Astrocyte (in vitro differentiated cells and primary cell): ENCODE data around the gene ALG2. TPM values are rescaled to one million over a fixed set of nuclear protein-coding genes. Genes with fewer than 3 reads are reported as not detected.

ENCODE experiments used
- DNase-seq: peaks from one replicate; pipeline ENCODE4 v3.0.0-alpha.2; 2010; ENCODE audit warnings: low read depth
- FAIRE-seq: peaks from 2 replicates; lab custom pipeline; 2011; peaks lifted over from hg19 to GRCh38; lab: Jason Lieb, UNC
- H2AFZ ChIP-seq: 2 replicates; pipeline ENCODE4 v1.6.0; 2012; ENCODE audit warnings: low read depth, low read length, inconsistent platforms
- H3K27ac ChIP-seq: 2 replicates; pipeline ENCODE4 v1.5.1; 2011; ENCODE audit warnings: low read depth, low read length, inconsistent platforms
- H3K27me3 ChIP-seq: 2 replicates; pipeline ENCODE4 v1.6.0; 2011; ENCODE audit warnings: low read length, inconsistent platforms; ENCODE audit not compliant: insufficient read depth
- H3K36me3 ChIP-seq: 2 replicates; pipeline ENCODE4 v1.5.1; 2011; ENCODE audit warnings: low read length, inconsistent platforms; ENCODE audit not compliant: insufficient read depth
- H3K4me1 ChIP-seq: 2 replicates; pipeline ENCODE4 v1.5.1; 2011; ENCODE audit warnings: low read length, inconsistent platforms; ENCODE audit not compliant: insufficient read depth
- H3K4me2 ChIP-seq: 2 replicates; pipeline ENCODE4 v1.6.0; 2012; ENCODE audit warnings: low read length, inconsistent platforms
- H3K4me3 ChIP-seq: 2 replicates; pipeline ENCODE4 v1.5.1; 2011; ENCODE audit warnings: low read depth, mild to moderate bottlenecking, low read length, inconsistent platforms; ENCODE audit not compliant: insufficient read depth
- H3K79me2 ChIP-seq: 2 replicates; pipeline ENCODE4 v1.6.0; 2012; ENCODE audit warnings: mild to moderate bottlenecking, low read length, inconsistent platforms; ENCODE audit not compliant: insufficient read depth
- H3K9ac ChIP-seq: 2 replicates; pipeline ENCODE4 v1.6.0; 2012; ENCODE audit warnings: mild to moderate bottlenecking, low read length, inconsistent platforms
- H3K9me3 ChIP-seq: 2 replicates; pipeline ENCODE4 v1.5.1; 2012; ENCODE audit warnings: low read depth, mild to moderate bottlenecking, low read length, inconsistent platforms; ENCODE audit not compliant: insufficient read depth
- H4K20me1 ChIP-seq: 2 replicates; pipeline ENCODE4 v1.6.0; 2012; ENCODE audit warnings: low read length, inconsistent platforms; ENCODE audit not compliant: insufficient read depth
- H3K27ac Mint-ChIP-seq: one replicate; pipeline ENCODE4 v1.8.0; 2021; ENCODE audit warnings: mild to moderate bottlenecking, mixed read lengths; ENCODE audit not compliant: unreplicated experiment
- H3K27me3 Mint-ChIP-seq: one replicate; pipeline ENCODE4 v1.8.0; 2021; ENCODE audit warnings: low read depth, mixed read lengths; ENCODE audit not compliant: unreplicated experiment
- H3K36me3 Mint-ChIP-seq: one replicate; pipeline ENCODE4 v1.8.0; 2021; ENCODE audit warnings: low read depth, mixed read lengths; ENCODE audit not compliant: unreplicated experiment
- H3K4me1 Mint-ChIP-seq: one replicate; pipeline ENCODE4 v1.8.0; 2021; ENCODE audit warnings: low read depth, mixed read lengths; ENCODE audit not compliant: unreplicated experiment
- H3K4me3 Mint-ChIP-seq: one replicate; pipeline ENCODE4 v1.8.0; 2021; ENCODE audit warnings: mild to moderate bottlenecking, moderate library complexity, mixed read lengths; ENCODE audit not compliant: unreplicated experiment
- H3K9me3 Mint-ChIP-seq: one replicate; pipeline ENCODE4 v1.8.0; 2021; ENCODE audit warnings: mild to moderate bottlenecking, mixed read lengths; ENCODE audit not compliant: unreplicated experiment
- CTCF ChIP-seq: IDR thresholded peaks from 2 replicates; pipeline ENCODE4 v1.5.1; 2011; ENCODE audit warnings: low read depth, mild to moderate bottlenecking, inconsistent platforms, low read length, moderate library complexity; ENCODE audit not compliant: insufficient read depth
- EZH2 ChIP-seq: IDR thresholded peaks from 2 replicates; pipeline ENCODE4 v1.6.1; 2012; ENCODE audit warnings: mild to moderate bottlenecking, low read length, inconsistent platforms; ENCODE audit not compliant: insufficient read depth
- total RNA-seq: library from RNA; stranded (reverse); gene quantifications from 2 replicates; pipeline ENCODE4 v1.2.1, GENCODE V29; 2021

Gene ALG2
- total RNA-seq, 1 donor from 2014 or later, result 33.3 TPM

GRCh38 chr9:99189887-99190596, 31.7 kb downstream of the ALG2 start:
- Mint-ChIP-seq H3K27me3 (peaks cover 11% of the 10 kb centered on the region), H3K9me3 (peaks cover 1% of the 10 kb centered on the region), H3K27ac (no peak overlapping the region), H3K36me3 (no peaks in the 10 kb centered on the region), H3K4me1 (no peaks in the 10 kb centered on the region), H3K4me3 (no peak overlapping the region)
- H3K27me3 ChIP-seq, result no peaks in the 10 kb centered on the region
- no peak overlapping the region for H3K4me2 ChIP-seq
- H2AFZ ChIP-seq, result no peak overlapping the region
- peaks cover 2% of the 10 kb centered on the region for H3K4me1 ChIP-seq
- H3K27ac ChIP-seq, result no peak overlapping the region
- no peak overlapping the region for H3K9ac ChIP-seq
- TF ChIP-seq EZH2 (no peak), CTCF (no peak)
- DNase-seq (no peak), FAIRE-seq (no peak)
- no peaks in the 10 kb centered on the region for H3K9me3 ChIP-seq
- H3K79me2 ChIP-seq, result no peaks in the 10 kb centered on the region
- no peak overlapping the region for H3K4me3 ChIP-seq
- H3K36me3 ChIP-seq, result no peaks in the 10 kb centered on the region
- H4K20me1 ChIP-seq, result no peaks in the 10 kb centered on the region

GRCh38 chr9:99189186-99189585, 32.6 kb downstream of the ALG2 start:
- Histone ChIP-seq H3K4me1 (peaks cover 7% of the 10 kb centered on the region), H3K4me3 (no peak overlapping the region), H3K9me3 (no peaks in the 10 kb centered on the region), H3K27me3 (no peaks in the 10 kb centered on the region), H2AFZ (no peak overlapping the region), H3K4me2 (no peak overlapping the region), H3K79me2 (no peaks in the 10 kb centered on the region), H3K36me3 (no peaks in the 10 kb centered on the region), H3K27ac (no peak overlapping the region), H4K20me1 (no peaks in the 10 kb centered on the region), H3K9ac (no peak overlapping the region)
- TF ChIP-seq CTCF, result no peak
- Mint-ChIP-seq H3K4me1 (no peaks in the 10 kb centered on the region), H3K27ac (no peak overlapping the region), H3K4me3 (no peak overlapping the region), H3K27me3 (peaks cover 11% of the 10 kb centered on the region), H3K36me3 (no peaks in the 10 kb centered on the region), H3K9me3 (peaks cover 1% of the 10 kb centered on the region)
- FAIRE-seq (no peak), DNase-seq (no peak)

- H3K9ac ChIP-seq, result no peak overlapping the region
- no peak for TF ChIP-seq CTCF
- TF ChIP-seq EZH2, result no peak
- no peak for DNase-seq
- H4K20me1 ChIP-seq, result no peaks in the 10 kb centered on the region
- peaks cover 9% of the 10 kb centered on the region for H3K4me1 ChIP-seq
- H3K9me3 ChIP-seq, result no peaks in the 10 kb centered on the region
- Mint-ChIP-seq H3K4me3 (no peak overlapping the region), H3K27ac (no peak overlapping the region), H3K4me1 (peaks cover 5% of the 10 kb centered on the region), H3K36me3 (no peaks in the 10 kb centered on the region), H3K27me3 (peaks cover 11% of the 10 kb centered on the region), H3K9me3 (peaks cover 1% of the 10 kb centered on the region)
- H2AFZ ChIP-seq, result no peak overlapping the region
- H3K36me3 ChIP-seq, result no peaks in the 10 kb centered on the region
- H3K4me2 ChIP-seq, result no peak overlapping the region
- FAIRE-seq, result no peak
- H3K79me2 ChIP-seq, result no peaks in the 10 kb centered on the region
- H3K4me3 ChIP-seq, result no peak overlapping the region
- no peaks in the 10 kb centered on the region for H3K27me3 ChIP-seq
- no peak overlapping the region for H3K27ac ChIP-seq
These were observed 34.4 kb downstream of the ALG2 start for GRCh38 chr9:99187311-99187710.
